HepG2 (cell line): ENCODE data around the gene ZMIZ1. TPM values are rescaled to one million over a fixed set of nuclear protein-coding genes. Genes with fewer than 3 reads are reported as not detected.

ENCODE experiments used
- ATAC-seq: fragments of 200-7000 bp; cut with Tn5 transposase; 3 replicates; pipeline ENCODE4 v1.9.1; 2020; ENCODE audit warnings: mild to moderate bottlenecking, moderate library complexity
- BruUV-seq: library from RNA; stranded (reverse); fragments of 400-500 nt; replicated peaks from 2 replicates; lab custom pipeline; 2021; lab: Mats Ljungman, UMichigan
- CTCF ChIA-PET: fragments of 300-600 bp; formaldehyde crosslinking; extraction: SDS; loops from one replicate; lab custom pipeline; 2021; ENCODE audit warnings: low total read pairs, inconsistent platforms, low intra/inter-chr PET ratio; lab: Yijun Ruan, JAX
- POLR2A ChIA-PET: fragments of 350-600 bp; sonication (Branson Sonifier 250); formaldehyde crosslinking; loops from one replicate; lab custom pipeline; 2020; ENCODE audit warnings: antibody characterized with exemption, inconsistent platforms; lab: Yijun Ruan, JAX
- DNase-seq: peaks from one replicate; pipeline ENCODE4 v3.0.0-alpha.2; 2015; ENCODE audit warnings: low spot score
- FAIRE-seq: peaks from 3 replicates; lab custom pipeline; 2011; peaks lifted over from hg19 to GRCh38; lab: Jason Lieb, UNC
- H2AFZ ChIP-seq: one replicate; pipeline ENCODE4 v1.6.1; 2011; ENCODE audit warnings: low read length, inconsistent platforms
- H3K27ac ChIP-seq: fragments of 300-600 bp; 3 replicates; pipeline ENCODE4 v1.8.0; 2011; ENCODE audit warnings: mixed run types, mild to moderate bottlenecking, mixed read lengths, low read length, inconsistent platforms; ENCODE audit not compliant: insufficient read depth; ENCODE audit errors: extremely low read length
- H3K27me3 ChIP-seq, 2 experiments: fragments of 200-600 bp in 1 of 2; 2 replicates in 1 of 2; 3 replicates in 1 of 2; pipeline versions ENCODE4 v1.6.0 to v1.8.0; 2011; ENCODE audit warnings: low read length in 2 of 2, mild to moderate bottlenecking in 2 of 2, moderate library complexity in 2 of 2, inconsistent platforms in 1 of 2; ENCODE audit not compliant: insufficient read depth in 2 of 2, control insufficient read depth in 1 of 2
- H3K36me3 ChIP-seq, 2 experiments: fragments of 200-600 bp in 1 of 2; replicated peaks in 1 of 2; 2 replicates in 1 of 2; 3 replicates in 1 of 2; pipeline versions ENCODE4 v1.5.1 to v1.8.0; 2011; ENCODE audit warnings: low read length in 2 of 2, inconsistent platforms in 1 of 2; ENCODE audit not compliant: insufficient read depth in 2 of 2, control insufficient read depth in 1 of 2
- H3K4me1 ChIP-seq: 2 replicates; pipeline ENCODE4 v1.5.1; 2012; ENCODE audit warnings: low read length, inconsistent platforms; ENCODE audit not compliant: insufficient read depth
- H3K4me2 ChIP-seq: 2 replicates; pipeline ENCODE4 v1.6.0; 2011; ENCODE audit warnings: low read depth, low read length, inconsistent platforms
- H3K4me3 ChIP-seq, 3 experiments: fragments of 200-600 bp in 1 of 3; sonication (generic), shearing (Covaris generic) in 1 of 3; replicated peaks in 1 of 3; 2 replicates each; pipeline ENCODE4 v1.5.1; 2011 to 2016; ENCODE audit warnings: low read length in 3 of 3, inconsistent platforms in 2 of 3, low read depth in 2 of 3, mild to moderate bottlenecking in 2 of 3, control low read depth in 1 of 3, mixed read lengths in 1 of 3; ENCODE audit not compliant: insufficient read depth in 1 of 3
- H3K79me2 ChIP-seq: one replicate; pipeline ENCODE4 v1.6.1; 2011; ENCODE audit warnings: low read length, inconsistent platforms; ENCODE audit not compliant: insufficient read depth
- H3K9ac ChIP-seq: 2 replicates; pipeline ENCODE4 v1.6.0; 2011; ENCODE audit warnings: mild to moderate bottlenecking, low read depth, low read length, inconsistent platforms; ENCODE audit not compliant: insufficient read depth
- H3K9me3 ChIP-seq: 2 replicates; pipeline ENCODE4 v1.5.1; 2012; ENCODE audit warnings: mild to moderate bottlenecking, low read length
- H4K20me1 ChIP-seq: 2 replicates; pipeline ENCODE4 v1.6.0; 2011; ENCODE audit warnings: inconsistent platforms, mild to moderate bottlenecking, low read length, moderate library complexity; ENCODE audit not compliant: insufficient read depth
- ARHGAP35 ChIP-seq: sonication (generic); formaldehyde crosslinking; IDR thresholded peaks from 2 replicates; pipeline ENCODE4 v1.9.0; 2022; ENCODE audit warnings: mild to moderate bottlenecking, inconsistent platforms, moderate library complexity, missing genetic modification reagents, borderline replicate concordance
- CC2D1A ChIP-seq: sonication (generic); formaldehyde crosslinking; IDR thresholded peaks from 2 replicates; pipeline ENCODE4 v1.8.1; 2023; ENCODE audit warnings: mild to moderate bottlenecking, missing genetic modification reagents
- HNRNPK ChIP-seq: fragments of 200-400 bp; formaldehyde crosslinking; IDR thresholded peaks from 2 replicates; pipeline ENCODE4 v1.6.1; 2018; ENCODE audit warnings: low read length, low read depth, moderate library complexity, mild to moderate bottlenecking; ENCODE audit not compliant: poor library complexity, severe bottlenecking
- MBNL3 ChIP-seq: fragments of 250-450 bp; sonication (Bioruptor Pico); conservative IDR thresholded peaks from 2 replicates; pipeline ENCODE4 v1.8.0; 2022; ENCODE audit warnings: mild to moderate bottlenecking, inconsistent platforms
- MYC ChIP-seq: sonication (generic); formaldehyde crosslinking; IDR thresholded peaks from 2 replicates; pipeline ENCODE4 v1.9.0; 2021; ENCODE audit warnings: missing genetic modification reagents, borderline replicate concordance
- POLR2G ChIP-seq: fragments of 200-400 bp; formaldehyde crosslinking; IDR thresholded peaks from 2 replicates; pipeline ENCODE4 v1.6.1; 2018; ENCODE audit warnings: mild to moderate bottlenecking, low read depth, low read length, moderate library complexity
- RFX3 ChIP-seq: IDR thresholded peaks from 2 replicates; pipeline ENCODE4 v1.6.1; 2016; ENCODE audit warnings: missing biosample characterization, missing genetic modification reagents
- TP53 ChIP-seq: sonication (generic); formaldehyde crosslinking; conservative IDR thresholded peaks from 2 replicates; pipeline ENCODE4 v1.4.0; 2020; ENCODE audit warnings: missing genetic modification reagents
- ZNF180 ChIP-seq: sonication (generic); formaldehyde crosslinking; IDR thresholded peaks from 2 replicates; pipeline ENCODE4 v1.4.0; 2020; ENCODE audit warnings: low read depth, missing genetic modification reagents, borderline replicate concordance
- ZNF235 ChIP-seq: sonication (generic); formaldehyde crosslinking; IDR thresholded peaks from 2 replicates; pipeline ENCODE4 v1.8.1; 2023; ENCODE audit warnings: mild to moderate bottlenecking, missing genetic modification reagents, borderline replicate concordance
- ZNF550 ChIP-seq: sonication (generic); formaldehyde crosslinking; IDR thresholded peaks from 2 replicates; pipeline ENCODE4 v1.4.0; 2020; ENCODE audit warnings: mild to moderate bottlenecking, missing genetic modification reagents, borderline replicate concordance
- ZNF556 ChIP-seq: sonication (generic); formaldehyde crosslinking; IDR thresholded peaks from 2 replicates; pipeline ENCODE4 v1.4.0; 2020; ENCODE audit warnings: mild to moderate bottlenecking, missing genetic modification reagents, borderline replicate concordance
- ZNF652 ChIP-seq: IDR thresholded peaks from 2 replicates; pipeline ENCODE4 v1.6.1; 2016; ENCODE audit warnings: low read depth, borderline replicate concordance
- ZSCAN22 ChIP-seq: sonication (generic); formaldehyde crosslinking; IDR thresholded peaks from 2 replicates; pipeline ENCODE4 v1.4.0; 2020; ENCODE audit warnings: mild to moderate bottlenecking, missing genetic modification reagents
- WGBS: methylation state at CpG from one replicate; pipeline ENCODE4 v1.1.6; 2017; ENCODE audit warnings: low lambda C conversion rate; 5-methylcytosine and 5-hydroxymethylcytosine counted together
- in situ Hi-C: cut with HindIII; loops from 2 replicates; pipeline ENCODE4 v1.10.0; 2017; ENCODE audit warnings: low pct_unique_long_range_greater_than_20kb; ENCODE audit not compliant: extremely low pct_ligation_motif_present
- intact Hi-C: fragments of 100-400 bp; cut with micrococcal nuclease; formaldehyde crosslinking; loops from one replicate; pipeline ENCODE4 v1.10.0; 2022; ENCODE audit not compliant: unreplicated experiment
- polyA plus RNA-seq, 8 experiments: library from polyadenylated mRNA; depleted of rRNA in 3 of 8; stranded (reverse) in 7 of 8; unstranded in 1 of 8; fragments of >200 nt; fragmentation: Illumina TruSeq in 4 of 8; extraction: Trizol in 4 of 8; gene quantifications; 2 replicates each; pipeline versions ENCODE4 v1.2.1 to v1.2.3, GENCODE V29; 2011 to 2016; ENCODE audit warnings: low read depth in 4 of 8, missing spikeins in 1 of 8, mixed read lengths in 1 of 8; ENCODE audit not compliant: insufficient read depth in 1 of 8
- total RNA-seq, 5 experiments: library from RNA; depleted of rRNA; stranded (reverse); fragments of >200 nt; fragmentation: Illumina TruSeq; extraction: Trizol; gene quantifications; 2 replicates each; pipeline ENCODE4 v1.2.3, GENCODE V29; 2016; ENCODE audit warnings: low read depth in 1 of 5
- TF ChIP-seq, protein P1 (sequence below): sonication (generic); formaldehyde crosslinking; IDR thresholded peaks from 2 replicates; pipeline ENCODE4 v1.4.0; 2020; ENCODE audit warnings: missing genetic modification reagents
- TF ChIP-seq, protein P2 (sequence below): sonication (generic); formaldehyde crosslinking; IDR thresholded peaks from 2 replicates; pipeline ENCODE4 v1.5.0; 2020; ENCODE audit warnings: mild to moderate bottlenecking, missing genetic modification reagents, borderline replicate concordance

ZMIZ1 gene
- total and polyA plus RNA-seq, 2 of the 13 experiments (the other 11 are each of a cell fraction or from before 2014, with no cell fraction given), result 5.3 to 10.2 TPM

DNA sequence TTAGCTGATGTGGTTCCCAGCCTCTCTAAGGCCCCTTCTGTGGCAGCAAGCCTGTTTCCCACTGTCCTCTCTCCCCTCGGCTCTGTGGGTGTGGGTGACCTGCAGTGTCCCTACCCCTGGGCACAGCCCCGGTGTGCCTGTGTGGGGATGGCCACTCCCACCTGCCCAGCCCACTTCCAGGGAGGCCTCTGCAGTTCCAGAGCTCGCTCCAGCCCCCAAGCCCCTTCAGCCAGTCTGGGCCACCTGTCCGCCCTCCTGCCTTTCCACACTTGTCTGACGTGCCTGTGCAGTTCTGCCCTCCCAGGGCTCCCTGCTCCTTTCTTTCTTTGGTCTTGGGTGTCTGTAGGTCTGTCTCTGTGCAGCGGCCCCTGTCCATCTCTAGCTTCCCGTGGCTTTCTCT lies 151.5 kb downstream of the ZMIZ1 start:
- Histone ChIP-seq H3K4me2 (no peak overlapping the region), H3K79me2 (no peaks in the 10 kb centered on the region), H3K36me3 (peaks cover 55 to 83% of the 10 kb centered on the region in 2 experiments), H3K4me3 (no peak overlapping the region), H3K9ac (no peak overlapping the region), H3K9me3 (no peaks in the 10 kb centered on the region), H4K20me1 (peaks cover 7% of the 10 kb centered on the region; the same call in 1 of the 2 replicates), H2AFZ (no peak overlapping the region), H3K27ac (no peak overlapping the region), H3K4me1 (peaks cover 8% of the 10 kb centered on the region; the same call in 1 of the 2 replicates), H3K27me3 (no peaks in the 10 kb centered on the region)
- ATAC-seq (0 out of 3 replicates have a peak, but pooled peaks have one; percentile 7), DNase-seq (no peak), FAIRE-seq (no peak)
- WGBS, result 94% methylated on average over 7 of the region's 7 CpGs
- in situ Hi-C loops (no loop called here), intact Hi-C loops (no loop called here)
- CTCF ChIA-PET, result no interaction called here
- no TSS peak for BruUV-seq
- POLR2A ChIA-PET, result no interaction called here
- no peak for TF ChIP-seq TP53
- TF ChIP-seq ZNF556 (CRISPR knock-in tag), result no peak
- no peak for TF ChIP-seq CC2D1A (CRISPR knock-in tag)
- TF ChIP-seq, protein P1, sequence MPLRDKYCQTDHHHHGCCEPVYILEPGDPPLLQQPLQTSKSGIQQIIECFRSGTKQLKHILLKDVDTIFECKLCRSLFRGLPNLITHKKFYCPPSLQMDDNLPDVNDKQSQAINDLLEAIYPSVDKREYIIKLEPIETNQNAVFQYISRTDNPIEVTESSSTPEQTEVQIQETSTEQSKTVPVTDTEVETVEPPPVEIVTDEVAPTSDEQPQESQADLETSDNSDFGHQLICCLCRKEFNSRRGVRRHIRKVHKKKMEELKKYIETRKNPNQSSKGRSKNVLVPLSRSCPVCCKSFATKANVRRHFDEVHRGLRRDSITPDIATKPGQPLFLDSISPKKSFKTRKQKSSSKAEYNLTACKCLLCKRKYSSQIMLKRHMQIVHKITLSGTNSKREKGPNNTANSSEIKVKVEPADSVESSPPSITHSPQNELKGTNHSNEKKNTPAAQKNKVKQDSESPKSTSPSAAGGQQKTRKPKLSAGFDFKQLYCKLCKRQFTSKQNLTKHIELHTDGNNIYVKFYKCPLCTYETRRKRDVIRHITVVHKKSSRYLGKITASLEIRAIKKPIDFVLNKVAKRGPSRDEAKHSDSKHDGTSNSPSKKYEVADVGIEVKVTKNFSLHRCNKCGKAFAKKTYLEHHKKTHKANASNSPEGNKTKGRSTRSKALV (CRISPR knock-in tag), result no peak
- TF ChIP-seq ARHGAP35 (CRISPR knock-in tag), result no peak
- TF ChIP-seq RFX3 (CRISPR knock-in tag), result no peak
- TF ChIP-seq ZNF652 (CRISPR knock-in tag), result no peak
- TF ChIP-seq ZSCAN22 (CRISPR knock-in tag), result no peak
- TF ChIP-seq HNRNPK, result no peak
- no peak for TF ChIP-seq ZNF180 (CRISPR knock-in tag)
- no peak for TF ChIP-seq POLR2G
- no peak for TF ChIP-seq MBNL3 (CRISPR knock-in tag)
- TF ChIP-seq MYC (CRISPR knock-in tag), result no peak
- TF ChIP-seq, protein P2, sequence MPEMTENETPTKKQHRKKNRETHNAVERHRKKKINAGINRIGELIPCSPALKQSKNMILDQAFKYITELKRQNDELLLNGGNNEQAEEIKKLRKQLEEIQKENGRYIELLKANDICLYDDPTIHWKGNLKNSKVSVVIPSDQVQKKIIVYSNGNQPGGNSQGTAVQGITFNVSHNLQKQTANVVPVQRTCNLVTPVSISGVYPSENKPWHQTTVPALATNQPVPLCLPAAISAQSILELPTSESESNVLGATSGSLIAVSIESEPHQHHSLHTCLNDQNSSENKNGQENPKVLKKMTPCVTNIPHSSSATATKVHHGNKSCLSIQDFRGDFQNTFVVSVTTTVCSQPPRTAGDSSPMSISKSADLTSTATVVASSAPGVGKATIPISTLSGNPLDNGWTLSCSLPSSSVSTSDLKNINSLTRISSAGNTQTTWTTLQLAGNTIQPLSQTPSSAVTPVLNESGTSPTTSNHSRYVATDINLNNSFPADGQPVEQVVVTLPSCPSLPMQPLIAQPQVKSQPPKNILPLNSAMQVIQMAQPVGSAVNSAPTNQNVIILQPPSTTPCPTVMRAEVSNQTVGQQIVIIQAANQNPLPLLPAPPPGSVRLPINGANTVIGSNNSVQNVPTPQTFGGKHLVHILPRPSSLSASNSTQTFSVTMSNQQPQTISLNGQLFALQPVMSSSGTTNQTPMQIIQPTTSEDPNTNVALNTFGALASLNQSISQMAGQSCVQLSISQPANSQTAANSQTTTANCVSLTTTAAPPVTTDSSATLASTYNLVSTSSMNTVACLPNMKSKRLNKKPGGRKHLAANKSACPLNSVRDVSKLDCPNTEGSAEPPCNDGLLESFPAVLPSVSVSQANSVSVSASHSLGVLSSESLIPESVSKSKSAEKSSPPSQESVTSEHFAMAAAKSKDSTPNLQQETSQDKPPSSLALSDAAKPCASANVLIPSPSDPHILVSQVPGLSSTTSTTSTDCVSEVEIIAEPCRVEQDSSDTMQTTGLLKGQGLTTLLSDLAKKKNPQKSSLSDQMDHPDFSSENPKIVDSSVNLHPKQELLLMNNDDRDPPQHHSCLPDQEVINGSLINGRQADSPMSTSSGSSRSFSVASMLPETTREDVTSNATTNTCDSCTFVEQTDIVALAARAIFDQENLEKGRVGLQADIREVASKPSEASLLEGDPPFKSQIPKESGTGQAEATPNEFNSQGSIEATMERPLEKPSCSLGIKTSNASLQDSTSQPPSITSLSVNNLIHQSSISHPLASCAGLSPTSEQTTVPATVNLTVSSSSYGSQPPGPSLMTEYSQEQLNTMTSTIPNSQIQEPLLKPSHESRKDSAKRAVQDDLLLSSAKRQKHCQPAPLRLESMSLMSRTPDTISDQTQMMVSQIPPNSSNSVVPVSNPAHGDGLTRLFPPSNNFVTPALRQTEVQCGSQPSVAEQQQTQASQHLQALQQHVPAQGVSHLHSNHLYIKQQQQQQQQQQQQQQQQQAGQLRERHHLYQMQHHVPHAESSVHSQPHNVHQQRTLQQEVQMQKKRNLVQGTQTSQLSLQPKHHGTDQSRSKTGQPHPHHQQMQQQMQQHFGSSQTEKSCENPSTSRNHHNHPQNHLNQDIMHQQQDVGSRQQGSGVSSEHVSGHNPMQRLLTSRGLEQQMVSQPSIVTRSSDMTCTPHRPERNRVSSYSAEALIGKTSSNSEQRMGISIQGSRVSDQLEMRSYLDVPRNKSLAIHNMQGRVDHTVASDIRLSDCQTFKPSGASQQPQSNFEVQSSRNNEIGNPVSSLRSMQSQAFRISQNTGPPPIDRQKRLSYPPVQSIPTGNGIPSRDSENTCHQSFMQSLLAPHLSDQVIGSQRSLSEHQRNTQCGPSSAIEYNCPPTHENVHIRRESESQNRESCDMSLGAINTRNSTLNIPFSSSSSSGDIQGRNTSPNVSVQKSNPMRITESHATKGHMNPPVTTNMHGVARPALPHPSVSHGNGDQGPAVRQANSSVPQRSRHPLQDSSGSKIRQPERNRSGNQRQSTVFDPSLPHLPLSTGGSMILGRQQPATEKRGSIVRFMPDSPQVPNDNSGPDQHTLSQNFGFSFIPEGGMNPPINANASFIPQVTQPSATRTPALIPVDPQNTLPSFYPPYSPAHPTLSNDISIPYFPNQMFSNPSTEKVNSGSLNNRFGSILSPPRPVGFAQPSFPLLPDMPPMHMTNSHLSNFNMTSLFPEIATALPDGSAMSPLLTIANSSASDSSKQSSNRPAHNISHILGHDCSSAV, result no peak
- TF ChIP-seq ZNF550 (CRISPR knock-in tag), result no peak
- no peak for TF ChIP-seq ZNF235 (CRISPR knock-in tag)
